Calu3 (cell line): ENCODE data around the gene SORD. TPM values are rescaled to one million over a fixed set of nuclear protein-coding genes. Genes with fewer than 3 reads are reported as not detected.

Experiments
- BruUV-seq: library from RNA; stranded (reverse); fragments of 400-500 nt; replicated peaks from 2 replicates; lab custom pipeline; 2021; lab: Mats Ljungman, UMichigan
- CTCF ChIA-PET: fragments of 300-600 bp; sonication (Branson Sonifier 250); formaldehyde crosslinking; loops from one replicate; lab custom pipeline; 2022; ENCODE audit warnings: antibody characterized with exemption; lab: Charles Lee
- DNase-seq: peaks from one replicate; pipeline ENCODE4 v3.0.0; 2022
- H3K27ac Mint-ChIP-seq: one replicate; pipeline ENCODE4 v1.8.0; 2022; ENCODE audit warnings: mixed read lengths; ENCODE audit not compliant: unreplicated experiment
- H3K27me3 Mint-ChIP-seq: one replicate; pipeline ENCODE4 v1.8.0; 2022; ENCODE audit warnings: mixed read lengths; ENCODE audit not compliant: unreplicated experiment
- H3K36me3 Mint-ChIP-seq: one replicate; pipeline ENCODE4 v1.8.0; 2022; ENCODE audit warnings: mild to moderate bottlenecking, moderate library complexity, mixed read lengths; ENCODE audit not compliant: insufficient read depth, unreplicated experiment
- H3K4me1 Mint-ChIP-seq: one replicate; pipeline ENCODE4 v1.8.0; 2022; ENCODE audit warnings: mild to moderate bottlenecking, low read depth, mixed read lengths; ENCODE audit not compliant: unreplicated experiment
- H3K4me3 Mint-ChIP-seq: one replicate; pipeline ENCODE4 v1.8.0; 2022; ENCODE audit warnings: mild to moderate bottlenecking, low read depth, moderate library complexity, mixed read lengths; ENCODE audit not compliant: unreplicated experiment
- H3K9me3 Mint-ChIP-seq: one replicate; pipeline ENCODE4 v1.8.0; 2022; ENCODE audit warnings: low read depth, mixed read lengths; ENCODE audit not compliant: unreplicated experiment
- intact Hi-C: fragments of 100-400 bp; cut with micrococcal nuclease; formaldehyde crosslinking; loops from one replicate; pipeline ENCODE4 v1.10.0; 2022; ENCODE audit not compliant: unreplicated experiment
- total RNA-seq: library from RNA; stranded (reverse); gene quantifications from 2 replicates; pipeline ENCODE4 v1.2.3, GENCODE V29; 2022
- TF ChIP-seq, protein P1 (sequence below): fragments of 200-600 bp; IDR thresholded peaks from one replicate; pipeline ENCODE4 v1.8.0; 2022; ENCODE audit warnings: antibody characterized with exemption; ENCODE audit not compliant: unreplicated experiment

SORD gene
- total RNA-seq, 1 experiment from 2014 or later = 39.1 TPM

DNA sequence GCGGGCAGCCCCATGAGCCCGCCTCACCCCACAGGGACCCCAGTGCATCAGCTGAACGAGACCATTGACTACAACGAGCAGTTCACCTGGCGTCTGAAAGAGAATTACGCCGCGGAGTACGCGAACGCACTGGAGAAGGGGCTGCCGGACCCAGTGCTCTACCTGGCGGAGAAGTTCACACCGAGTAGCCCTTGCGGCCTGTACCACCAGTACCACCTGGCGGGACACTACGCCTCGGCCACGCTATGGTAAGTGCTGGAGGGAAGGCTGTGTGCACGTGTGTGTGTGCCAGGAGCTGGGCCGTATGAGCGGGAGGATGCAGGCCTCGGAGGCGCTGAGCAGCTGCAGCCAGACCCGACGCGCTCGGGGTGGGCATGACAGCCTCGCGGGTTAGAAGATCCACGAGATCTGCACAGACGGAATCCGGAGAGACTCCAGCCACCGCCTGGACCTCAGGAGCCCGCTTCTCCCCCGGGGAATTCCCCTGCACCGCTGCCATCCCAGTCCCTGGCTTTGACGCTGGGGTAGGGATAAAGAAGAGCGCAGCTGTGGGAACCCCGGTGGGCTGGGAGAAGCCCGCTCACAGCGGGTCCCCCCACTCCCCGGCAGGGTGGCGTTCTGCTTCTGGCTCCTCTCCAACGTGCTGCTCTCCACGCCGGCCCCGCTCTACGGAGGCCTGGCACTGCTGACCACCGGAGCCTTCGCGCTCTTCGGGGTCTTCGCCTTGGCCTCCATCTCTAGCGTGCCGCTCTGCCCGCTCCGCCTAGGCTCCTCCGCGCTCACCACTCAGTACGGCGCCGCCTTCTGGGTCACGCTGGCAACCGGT is 93.7 kb downstream of the SORD start:
- CTCF ChIA-PET = no interaction called here
- no peak for DNase-seq
- no peaks in the 10 kb centered on the region for H3K9me3 Mint-ChIP-seq
- no TSS peak for BruUV-seq
- H3K4me1 Mint-ChIP-seq = peaks cover 23% of the 10 kb centered on the region
- peaks cover 75% of the 10 kb centered on the region for H3K27me3 Mint-ChIP-seq
- peaks cover 1% of the 10 kb centered on the region for H3K36me3 Mint-ChIP-seq
- H3K4me3 Mint-ChIP-seq = no peak overlapping the region
- no peak overlapping the region for H3K27ac Mint-ChIP-seq
- TF ChIP-seq, protein P1, sequence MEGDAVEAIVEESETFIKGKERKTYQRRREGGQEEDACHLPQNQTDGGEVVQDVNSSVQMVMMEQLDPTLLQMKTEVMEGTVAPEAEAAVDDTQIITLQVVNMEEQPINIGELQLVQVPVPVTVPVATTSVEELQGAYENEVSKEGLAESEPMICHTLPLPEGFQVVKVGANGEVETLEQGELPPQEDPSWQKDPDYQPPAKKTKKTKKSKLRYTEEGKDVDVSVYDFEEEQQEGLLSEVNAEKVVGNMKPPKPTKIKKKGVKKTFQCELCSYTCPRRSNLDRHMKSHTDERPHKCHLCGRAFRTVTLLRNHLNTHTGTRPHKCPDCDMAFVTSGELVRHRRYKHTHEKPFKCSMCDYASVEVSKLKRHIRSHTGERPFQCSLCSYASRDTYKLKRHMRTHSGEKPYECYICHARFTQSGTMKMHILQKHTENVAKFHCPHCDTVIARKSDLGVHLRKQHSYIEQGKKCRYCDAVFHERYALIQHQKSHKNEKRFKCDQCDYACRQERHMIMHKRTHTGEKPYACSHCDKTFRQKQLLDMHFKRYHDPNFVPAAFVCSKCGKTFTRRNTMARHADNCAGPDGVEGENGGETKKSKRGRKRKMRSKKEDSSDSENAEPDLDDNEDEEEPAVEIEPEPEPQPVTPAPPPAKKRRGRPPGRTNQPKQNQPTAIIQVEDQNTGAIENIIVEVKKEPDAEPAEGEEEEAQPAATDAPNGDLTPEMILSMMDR = no peak
- intact Hi-C loops = no loop called here

- H3K4me3 Mint-ChIP-seq = no peak overlapping the region
- intact Hi-C loops = no loop called here
- H3K27ac Mint-ChIP-seq = no peak overlapping the region
- H3K9me3 Mint-ChIP-seq = no peaks in the 10 kb centered on the region
- peaks cover 23% of the 10 kb centered on the region for H3K4me1 Mint-ChIP-seq
- TF ChIP-seq, protein P1 = no peak
- peaks cover 5% of the 10 kb centered on the region for H3K36me3 Mint-ChIP-seq
- CTCF ChIA-PET = interaction anchor here (0.7 to 1.6 kb wide), 17 partner anchors 9 to 264 kb away, joined by 3 to 15 read pairs (median 4); partner anchors contain the start of gene SORD
- no peak for DNase-seq
- peaks cover 66% of the 10 kb centered on the region for H3K27me3 Mint-ChIP-seq
- no TSS peak for BruUV-seq
Observed at GRCh38 chr15:45117308-45118130, 94.5 kb downstream of the SORD start.

- TF ChIP-seq, protein P1 = peak; percentile 87
- Mint-ChIP-seq H3K36me3 (peaks cover 5% of the 10 kb centered on the region), H3K9me3 (no peaks in the 10 kb centered on the region), H3K27me3 (peaks cover 60% of the 10 kb centered on the region), H3K4me3 (no peak overlapping the region), H3K4me1 (peaks cover 21% of the 10 kb centered on the region), H3K27ac (no peak overlapping the region)
- DNase-seq = peak; percentile 89
- intact Hi-C loops = no loop called here
- no TSS peak for BruUV-seq
- CTCF ChIA-PET = interaction anchor here (0.6 to 1.6 kb wide), 18 partner anchors 8 to 265 kb away, joined by 3 to 15 read pairs (median 4); partner anchors contain the start of gene SORD
Observed at GRCh38 chr15:45118131-45118588, 95.2 kb downstream of the SORD start.

DNA sequence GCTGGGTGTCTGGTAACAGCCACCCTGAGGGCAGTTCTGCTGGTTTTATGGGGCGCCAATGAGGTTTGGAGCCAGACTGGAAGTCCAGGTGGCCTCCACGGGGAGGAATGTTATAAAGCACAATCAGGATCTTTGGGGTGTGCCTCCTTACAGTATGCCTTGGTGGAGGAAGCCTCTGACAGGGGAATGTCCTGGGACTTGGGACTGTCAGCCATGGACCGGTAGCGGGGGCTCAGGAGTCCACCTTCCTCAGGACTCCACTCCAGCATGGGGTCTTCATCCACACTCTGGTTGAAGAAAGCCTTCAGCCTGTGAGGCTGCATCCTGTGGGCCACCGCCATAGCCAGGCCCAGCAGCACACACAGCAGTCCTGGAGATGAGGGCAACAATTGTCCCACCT is 96.0 kb downstream of the SORD start:
- Mint-ChIP-seq H3K27ac (no peak overlapping the region), H3K4me3 (no peak overlapping the region), H3K36me3 (peaks cover 5% of the 10 kb centered on the region), H3K9me3 (no peaks in the 10 kb centered on the region), H3K4me1 (peaks cover 12% of the 10 kb centered on the region), H3K27me3 (peaks cover 52% of the 10 kb centered on the region)
- TF ChIP-seq, protein P1 = no peak
- CTCF ChIA-PET = interaction anchor here (1.0 to 1.6 kb wide), 6 partner anchors 8 to 44 kb away, joined by 3 to 15 read pairs (median 6); no protein-coding TSS in a partner anchor
- no peak for DNase-seq
- intact Hi-C loops = no loop called here
- no TSS peak for BruUV-seq
